IMR-90 (cell line): ENCODE results near the gene HOXB1.

Source experiments
- CTCF ChIP-seq: conservative IDR thresholded peaks from 2 replicates; pipeline ENCODE4 v1.5.1; 2012; ENCODE audit warnings: mild to moderate bottlenecking, low read depth, low read length, improper control_type of control experiment
- FOS ChIP-seq: fragments of 150-350 bp; IDR thresholded peaks from 2 replicates; pipeline ENCODE4 v1.6.1; 2016; ENCODE audit warnings: low read depth, low read length
- MAFK ChIP-seq: IDR thresholded peaks from 2 replicates; pipeline ENCODE4 v1.6.1; 2012; ENCODE audit warnings: low read depth, low read length, improper control_type of control experiment
- MAZ ChIP-seq: IDR thresholded peaks from 2 replicates; pipeline ENCODE4 v1.6.1; 2012; ENCODE audit warnings: low read depth, mild to moderate bottlenecking, low read length, improper control_type of control experiment, moderate library complexity, borderline replicate concordance
- MXI1 ChIP-seq: IDR thresholded peaks from 2 replicates; pipeline ENCODE4 v1.6.1; 2012; ENCODE audit warnings: low read depth, mild to moderate bottlenecking, low read length, moderate library complexity, borderline replicate concordance
- POLR2A ChIP-seq: IDR thresholded peaks from 2 replicates; pipeline ENCODE4 v1.6.1; 2012; ENCODE audit warnings: mild to moderate bottlenecking, low read depth, low read length
- RCOR1 ChIP-seq: IDR thresholded peaks from 2 replicates; pipeline ENCODE4 v1.6.1; 2012; ENCODE audit warnings: mild to moderate bottlenecking, low read length, improper control_type of control experiment; ENCODE audit not compliant: insufficient replicate concordance

GRCh38 chr17:48559122-48559839 is 28.5 kb upstream of the HOXB1 start:
- TF ChIP-seq POLR2A (no peak), CTCF (0 out of 2 replicates have a peak, but pooled peaks have one; percentile 10), FOS (no peak), RCOR1 (no peak), MAFK (no peak), MXI1 (no peak), MAZ (no peak)
